Body of pancreas (tissue), 4 donors: ENCODE measurements around the gene UBE2L5. TPM values are rescaled to one million over a fixed set of nuclear protein-coding genes. Genes with fewer than 3 reads are reported as not detected.

ENCODE experiments used
- ATAC-seq: fragments of 150-250 bp; one replicate; pipeline ENCODE4 v1.9.1; 2016
- DNase-seq, 4 donors: peaks; one replicate each; pipeline ENCODE4 v3.0.0-alpha.2; 2019
- H3K27ac ChIP-seq, 4 donors: fragments of 200-600 bp; sonication (generic); 1 replicate in 3 of 4; 2 replicates in 1 of 4; pipeline versions ENCODE4 v1.5.1 to v1.6.1; 2016 to 2019; ENCODE audit warnings: mild to moderate bottlenecking in 1 of 4, mixed read lengths in 1 of 4, moderate library complexity in 1 of 4
- H3K27me3 ChIP-seq, 2 donors: fragments of 200-600 bp; sonication (generic); one replicate each; pipeline ENCODE4 v1.6.0; 2016; ENCODE audit warnings: mild to moderate bottlenecking in 1 of 2
- H3K36me3 ChIP-seq, 2 donors: fragments of 200-600 bp; sonication (generic); replicated peaks in 1 of 2; 2 replicates each; pipeline ENCODE4 v1.5.1; 2016; ENCODE audit warnings: low read depth in 2 of 2; ENCODE audit not compliant: insufficient read depth in 1 of 2
- H3K4me1 ChIP-seq: fragments of 200-600 bp; sonication (generic); one replicate; pipeline ENCODE4 v1.6.0; 2016
- H3K4me3 ChIP-seq, 2 donors: fragments of 200-600 bp; sonication (generic); 1 replicate in 1 of 2; 2 replicates in 1 of 2; pipeline ENCODE4 v1.5.1; 2016 to 2019
- H3K9me3 ChIP-seq, 3 donors: fragments of 200-600 bp; sonication (generic); 1 replicate in 2 of 3; 2 replicates in 1 of 3; pipeline ENCODE4 v1.5.1; 2016
- POLR2A ChIP-seq, 3 donors: fragments of 450-650 bp; IDR thresholded peaks; one replicate each; pipeline ENCODE4 v1.6.1; 2016; ENCODE audit warnings: antibody characterized with exemption in 3 of 3, mild to moderate bottlenecking in 2 of 3
- WGBS, 2 donors: methylation state at CpG; one replicate each; pipeline ENCODE4 v1.1.5; 2017; 5-methylcytosine and 5-hydroxymethylcytosine counted together
- intact Hi-C: fragments of 100-400 bp; cut with DNase I; formaldehyde crosslinking; loops from one replicate; pipeline ENCODE4 v1.15.1; 2023
- total RNA-seq, 2 donors: library from RNA; depleted of rRNA; stranded (reverse); fragments of >200 nt; gene quantifications; one replicate each; pipeline ENCODE4 v1.1.0, GENCODE V29; 2016
- TF ChIP-seq, protein P1 (sequence below), 7 experiments: fragments of 450-650 bp in 4 of 7; fragments of 200-600 bp in 3 of 7; sonication (generic) in 3 of 7; IDR thresholded peaks; one replicate each; pipeline ENCODE4 v1.5.1; 2016 to 2019; ENCODE audit warnings: antibody characterized with exemption in 7 of 7

UBE2L5 gene
- total RNA-seq, 2 donors from 2014 or later, result not detected

DNA sequence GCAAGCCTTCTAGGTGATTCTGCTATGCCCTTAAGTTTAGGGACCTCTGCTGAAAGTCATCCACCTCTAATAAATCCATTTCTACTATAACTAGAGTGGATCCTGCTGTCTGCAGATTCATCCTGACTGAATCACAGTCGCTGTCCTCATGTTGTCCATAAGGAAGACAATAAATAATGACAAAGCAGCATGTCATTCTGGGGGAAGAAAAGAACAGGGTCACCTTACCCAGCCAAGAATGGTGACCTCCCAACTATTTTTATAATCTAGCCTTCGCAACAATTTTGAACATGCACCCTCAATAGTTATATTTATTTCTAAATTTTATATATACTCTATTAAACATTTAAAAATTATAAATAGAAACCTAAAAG lies 45.0 kb upstream of the UBE2L5 start:
- 75 to 80% methylated on average over 2 of the region's 2 CpGs for WGBS, 2 donors
- intact Hi-C loops, result no loop called here
- DNase-seq, result no peak
- H3K4me1 ChIP-seq, result no peaks in the 10 kb centered on the region
- TF ChIP-seq POLR2A (IDR thresholded peaks at IDR 0.05), result no peak
- TF ChIP-seq, protein P1, sequence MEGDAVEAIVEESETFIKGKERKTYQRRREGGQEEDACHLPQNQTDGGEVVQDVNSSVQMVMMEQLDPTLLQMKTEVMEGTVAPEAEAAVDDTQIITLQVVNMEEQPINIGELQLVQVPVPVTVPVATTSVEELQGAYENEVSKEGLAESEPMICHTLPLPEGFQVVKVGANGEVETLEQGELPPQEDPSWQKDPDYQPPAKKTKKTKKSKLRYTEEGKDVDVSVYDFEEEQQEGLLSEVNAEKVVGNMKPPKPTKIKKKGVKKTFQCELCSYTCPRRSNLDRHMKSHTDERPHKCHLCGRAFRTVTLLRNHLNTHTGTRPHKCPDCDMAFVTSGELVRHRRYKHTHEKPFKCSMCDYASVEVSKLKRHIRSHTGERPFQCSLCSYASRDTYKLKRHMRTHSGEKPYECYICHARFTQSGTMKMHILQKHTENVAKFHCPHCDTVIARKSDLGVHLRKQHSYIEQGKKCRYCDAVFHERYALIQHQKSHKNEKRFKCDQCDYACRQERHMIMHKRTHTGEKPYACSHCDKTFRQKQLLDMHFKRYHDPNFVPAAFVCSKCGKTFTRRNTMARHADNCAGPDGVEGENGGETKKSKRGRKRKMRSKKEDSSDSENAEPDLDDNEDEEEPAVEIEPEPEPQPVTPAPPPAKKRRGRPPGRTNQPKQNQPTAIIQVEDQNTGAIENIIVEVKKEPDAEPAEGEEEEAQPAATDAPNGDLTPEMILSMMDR (IDR thresholded peaks at IDR 0.05), result no peak
- ATAC-seq, result no peak
- H3K27me3 ChIP-seq, result no peaks in the 10 kb centered on the region
- no peak overlapping the region for H3K4me3 ChIP-seq
- no peak overlapping the region for H3K27ac ChIP-seq
- no peaks in the 10 kb centered on the region for H3K9me3 ChIP-seq
- no peaks in the 10 kb centered on the region for H3K36me3 ChIP-seq

DNA sequence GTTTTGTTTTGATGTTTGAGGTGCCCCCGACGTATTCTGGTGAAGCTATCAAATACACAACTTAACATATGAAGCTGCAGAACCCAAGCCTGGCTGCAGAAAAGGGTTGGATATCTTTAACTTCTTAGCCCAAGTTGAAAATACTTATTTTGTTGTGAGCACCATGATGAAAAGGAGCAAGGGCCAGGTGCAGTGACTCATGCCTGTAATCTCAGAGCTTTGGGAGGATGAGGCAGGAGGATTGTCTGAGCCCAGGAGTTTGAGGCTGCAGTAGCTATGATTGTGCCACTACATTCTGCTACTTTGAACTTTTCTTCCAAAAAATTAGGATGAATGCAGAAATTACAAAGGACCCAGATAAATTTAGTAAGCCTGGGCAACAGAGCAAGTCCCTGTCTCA lies 44.1 kb upstream of the UBE2L5 start:
- WGBS, 2 donors, result 94 to 100% methylated on average over 2 of the region's 2 CpGs
- H3K4me3 ChIP-seq, result no peak overlapping the region
- H3K36me3 ChIP-seq, result no peaks in the 10 kb centered on the region
- intact Hi-C loops, result no loop called here
- no peaks in the 10 kb centered on the region for H3K4me1 ChIP-seq
- no peak for DNase-seq
- TF ChIP-seq, protein P1 (IDR thresholded peaks at IDR 0.05), result no peak
- no peak for TF ChIP-seq POLR2A (IDR thresholded peaks at IDR 0.05)
- H3K27me3 ChIP-seq, result no peaks in the 10 kb centered on the region
- H3K9me3 ChIP-seq, result no peaks in the 10 kb centered on the region
- H3K27ac ChIP-seq, result no peak overlapping the region
- ATAC-seq, result no peak

DNA sequence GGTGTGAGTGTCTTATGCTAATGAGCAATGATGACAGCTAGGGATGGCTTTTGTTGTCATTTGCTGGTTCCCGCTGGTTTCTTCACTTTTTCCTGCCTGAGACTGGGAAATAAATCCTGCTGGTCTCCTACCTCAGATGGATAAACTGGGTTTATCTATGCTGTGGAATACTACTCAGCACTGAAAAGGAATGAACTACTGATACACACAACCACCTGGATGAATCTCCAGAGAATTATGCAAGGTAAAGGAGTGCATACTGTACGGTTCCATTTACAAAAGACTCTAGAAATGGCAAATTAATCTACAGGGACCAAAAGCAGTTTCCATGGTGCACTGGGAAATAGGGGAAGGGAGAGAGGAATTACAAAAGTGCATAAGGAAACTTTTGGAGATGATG lies 41.2 kb upstream of the UBE2L5 start:
- WGBS, 2 donors, result 77 to 89% methylated on average over 2 of the region's 2 CpGs
- ATAC-seq, result no peak
- intact Hi-C loops, result no loop called here

DNA sequence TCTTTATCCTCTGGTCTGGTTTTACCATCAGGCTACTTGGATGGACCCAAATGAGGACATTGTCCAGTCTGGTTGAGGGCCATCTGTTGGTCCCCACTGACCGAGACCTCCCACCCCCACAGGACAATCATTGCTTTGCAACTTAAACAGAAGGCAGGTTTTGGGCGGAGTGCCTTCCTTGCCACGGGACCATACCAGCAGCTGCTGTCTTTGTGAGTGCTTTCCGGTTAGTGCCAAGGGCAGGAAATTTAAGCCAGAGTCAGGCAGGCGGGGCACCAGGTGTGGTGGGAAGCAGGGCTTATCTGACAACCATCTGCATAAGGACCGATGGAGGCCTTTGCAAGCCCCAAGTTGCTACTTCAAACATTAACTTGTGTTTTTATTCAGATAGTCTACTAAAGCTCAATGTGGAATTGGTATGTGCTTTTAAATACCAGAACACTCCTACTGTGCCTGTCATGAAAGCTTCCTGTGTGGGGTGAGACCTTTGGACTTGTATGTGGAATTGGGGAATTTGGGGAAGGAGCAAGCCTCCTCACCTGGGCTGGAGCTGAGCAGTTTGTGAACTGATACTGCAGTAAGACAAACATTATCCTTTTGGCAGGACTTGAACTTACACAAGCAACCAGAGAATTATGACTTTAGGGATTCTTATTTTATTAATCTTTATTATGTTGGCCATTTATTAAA lies 39.3 kb upstream of the UBE2L5 start:
- Histone ChIP-seq H3K9me3 (no peaks in the 10 kb centered on the region), H3K4me3 (no peak overlapping the region), H3K27me3 (no peaks in the 10 kb centered on the region), H3K4me1 (no peaks in the 10 kb centered on the region), H3K36me3 (no peaks in the 10 kb centered on the region), H3K27ac (no peak overlapping the region)
- 69 to 86% methylated on average over 6 of the region's 6 CpGs for WGBS, 2 donors
- intact Hi-C loops, result no loop called here
- ATAC-seq, result no peak
- no peak for DNase-seq
- no peak for TF ChIP-seq POLR2A (IDR thresholded peaks at IDR 0.05)
- TF ChIP-seq, protein P1 (IDR thresholded peaks at IDR 0.05), result no peak

More for the DNA sequence above, 41.2 kb upstream of the UBE2L5 start:
- Histone ChIP-seq H3K27ac (no peak overlapping the region), H3K4me3 (no peak overlapping the region), H3K36me3 (no peaks in the 10 kb centered on the region), H3K27me3 (no peaks in the 10 kb centered on the region), H3K9me3 (no peaks in the 10 kb centered on the region), H3K4me1 (no peaks in the 10 kb centered on the region)
- DNase-seq, result no peak
- TF ChIP-seq POLR2A (IDR thresholded peaks at IDR 0.05), result no peak
- TF ChIP-seq, protein P1 (IDR thresholded peaks at IDR 0.05), result no peak
